GM19395 (cell line): ENCODE results near the gene PGLYRP1.

Experiments used
- ATAC-seq: cut with Tn5 transposase; IDR thresholded peaks from one replicate; pipeline ENCODE4 v1.9.1; 2021; ENCODE audit warnings: mild to moderate bottlenecking, moderate library complexity; ENCODE audit not compliant: unreplicated experiment

The PGLYRP1 gene

GRCh38 chr19:45971260-45971902 lies 51.5 kb downstream of the PGLYRP1 start:
- ATAC-seq: no peak

DNA sequence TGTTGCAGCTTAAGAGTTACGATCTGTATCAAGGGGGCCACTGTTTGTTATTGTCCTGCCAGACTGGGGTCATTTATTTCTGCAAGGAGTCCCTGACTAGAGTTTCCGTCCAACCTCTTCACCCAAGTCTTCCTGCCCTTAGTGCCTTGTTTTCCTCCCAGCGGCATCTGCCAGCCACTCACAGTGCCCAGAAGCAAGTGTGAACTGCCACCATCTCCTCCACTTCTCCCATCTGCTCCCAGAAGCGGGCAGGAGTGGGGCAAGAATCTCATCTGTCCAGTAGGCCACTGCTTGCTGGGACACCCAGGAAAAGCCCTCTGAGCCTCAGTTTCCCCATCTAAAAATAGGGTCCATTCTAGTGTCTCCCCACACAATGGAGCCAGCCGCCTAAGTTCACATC lies 53.2 kb downstream of the PGLYRP1 start:
- no peak for ATAC-seq
